Omental fat pad (tissue), 4 donors: Measurements from ENCODE around the gene MVB12A. TPM values are rescaled to one million over a fixed set of nuclear protein-coding genes. Genes with fewer than 3 reads are reported as not detected.

Experiments
- ATAC-seq: fragments of 150-250 bp; one replicate; pipeline ENCODE4 v1.9.1; 2016; ENCODE audit warnings: mild to moderate bottlenecking, moderate library complexity; ENCODE audit not compliant: low FRiP score
- DNase-seq: peaks from one replicate; pipeline ENCODE4 v3.0.0-alpha.2; 2019; ENCODE audit warnings: low spot score
- total RNA-seq, 4 donors: library from RNA; depleted of rRNA; stranded (reverse); fragments of >200 nt; gene quantifications; one replicate each; pipeline ENCODE4 v1.1.0, GENCODE V29; 2016
- TF ChIP-seq, protein P1 (sequence below), 3 donors: fragments of 450-650 bp; IDR thresholded peaks; one replicate each; pipeline ENCODE4 v1.5.1; 2016 to 2017; ENCODE audit warnings: antibody characterized with exemption in 3 of 3, mild to moderate bottlenecking in 3 of 3, moderate library complexity in 2 of 3

MVB12A gene
- total RNA-seq, 4 donors from 2014 or later = 34.1 to 65.0 (median 45.9) TPM

DNA sequence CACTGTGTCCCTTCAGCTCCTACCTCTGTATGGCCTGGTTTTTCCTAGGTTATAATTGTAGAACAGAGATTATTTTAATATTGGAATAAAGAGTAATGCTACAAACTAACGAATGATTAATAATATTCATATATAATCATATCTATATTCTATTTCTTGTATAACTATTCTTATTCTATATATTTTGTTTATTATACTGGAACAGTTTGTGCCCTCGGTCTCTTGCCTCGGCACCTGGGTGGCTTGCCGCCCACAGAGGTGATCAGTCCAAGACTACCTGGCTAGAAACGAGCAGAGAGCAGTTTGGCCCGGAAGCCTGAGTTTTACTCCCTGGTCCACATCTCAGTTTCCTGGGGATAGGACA is 46.6 kb downstream of the MVB12A start:
- DNase-seq = no peak
- no peak for ATAC-seq
- TF ChIP-seq, protein P1, sequence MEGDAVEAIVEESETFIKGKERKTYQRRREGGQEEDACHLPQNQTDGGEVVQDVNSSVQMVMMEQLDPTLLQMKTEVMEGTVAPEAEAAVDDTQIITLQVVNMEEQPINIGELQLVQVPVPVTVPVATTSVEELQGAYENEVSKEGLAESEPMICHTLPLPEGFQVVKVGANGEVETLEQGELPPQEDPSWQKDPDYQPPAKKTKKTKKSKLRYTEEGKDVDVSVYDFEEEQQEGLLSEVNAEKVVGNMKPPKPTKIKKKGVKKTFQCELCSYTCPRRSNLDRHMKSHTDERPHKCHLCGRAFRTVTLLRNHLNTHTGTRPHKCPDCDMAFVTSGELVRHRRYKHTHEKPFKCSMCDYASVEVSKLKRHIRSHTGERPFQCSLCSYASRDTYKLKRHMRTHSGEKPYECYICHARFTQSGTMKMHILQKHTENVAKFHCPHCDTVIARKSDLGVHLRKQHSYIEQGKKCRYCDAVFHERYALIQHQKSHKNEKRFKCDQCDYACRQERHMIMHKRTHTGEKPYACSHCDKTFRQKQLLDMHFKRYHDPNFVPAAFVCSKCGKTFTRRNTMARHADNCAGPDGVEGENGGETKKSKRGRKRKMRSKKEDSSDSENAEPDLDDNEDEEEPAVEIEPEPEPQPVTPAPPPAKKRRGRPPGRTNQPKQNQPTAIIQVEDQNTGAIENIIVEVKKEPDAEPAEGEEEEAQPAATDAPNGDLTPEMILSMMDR (IDR thresholded peaks at IDR 0.05) = no peak

DNA sequence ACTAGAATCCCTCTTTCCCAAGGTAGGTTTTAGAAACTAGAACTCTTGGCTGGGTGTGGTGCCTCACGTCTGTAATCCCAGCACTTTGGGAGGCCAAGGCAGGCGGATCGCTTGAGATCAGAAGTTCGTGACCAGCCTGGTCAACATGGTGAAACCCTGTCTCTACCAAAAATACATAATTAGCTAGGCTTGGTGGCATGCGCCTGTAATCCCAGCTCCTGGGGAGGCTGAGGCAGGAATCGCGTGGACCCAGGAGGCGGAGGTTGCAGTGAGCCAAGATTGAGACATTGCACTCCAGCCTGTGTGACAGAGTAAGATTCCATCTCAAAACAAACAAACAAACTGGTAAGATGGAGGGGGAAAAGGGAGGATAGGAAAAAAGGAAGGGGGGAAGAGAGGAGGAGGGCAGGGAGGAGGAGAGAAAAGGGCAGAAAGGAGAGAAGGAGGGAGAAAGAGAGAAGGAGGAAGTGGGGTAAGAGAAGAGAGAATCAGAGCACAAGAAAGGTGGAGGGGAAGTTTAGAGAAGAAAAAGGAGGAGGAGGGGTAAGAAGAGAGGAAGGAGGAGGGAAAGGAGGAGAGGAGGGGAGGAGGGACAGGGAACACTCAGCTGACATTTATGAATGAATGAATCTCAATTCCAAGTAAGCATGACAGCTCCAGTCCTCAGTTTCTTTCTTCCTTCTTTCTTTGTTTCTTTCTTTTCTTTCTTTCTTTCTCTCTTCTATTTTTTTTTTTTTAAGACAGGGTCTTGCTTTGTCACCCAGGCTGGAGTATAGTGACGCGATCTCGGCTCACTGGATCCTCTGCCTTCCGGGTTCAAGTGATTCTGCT is 47.8 kb downstream of the MVB12A start:
- DNase-seq (no peak), ATAC-seq (no peak)
- TF ChIP-seq, protein P1 (IDR thresholded peaks at IDR 0.05) = no peak

DNA sequence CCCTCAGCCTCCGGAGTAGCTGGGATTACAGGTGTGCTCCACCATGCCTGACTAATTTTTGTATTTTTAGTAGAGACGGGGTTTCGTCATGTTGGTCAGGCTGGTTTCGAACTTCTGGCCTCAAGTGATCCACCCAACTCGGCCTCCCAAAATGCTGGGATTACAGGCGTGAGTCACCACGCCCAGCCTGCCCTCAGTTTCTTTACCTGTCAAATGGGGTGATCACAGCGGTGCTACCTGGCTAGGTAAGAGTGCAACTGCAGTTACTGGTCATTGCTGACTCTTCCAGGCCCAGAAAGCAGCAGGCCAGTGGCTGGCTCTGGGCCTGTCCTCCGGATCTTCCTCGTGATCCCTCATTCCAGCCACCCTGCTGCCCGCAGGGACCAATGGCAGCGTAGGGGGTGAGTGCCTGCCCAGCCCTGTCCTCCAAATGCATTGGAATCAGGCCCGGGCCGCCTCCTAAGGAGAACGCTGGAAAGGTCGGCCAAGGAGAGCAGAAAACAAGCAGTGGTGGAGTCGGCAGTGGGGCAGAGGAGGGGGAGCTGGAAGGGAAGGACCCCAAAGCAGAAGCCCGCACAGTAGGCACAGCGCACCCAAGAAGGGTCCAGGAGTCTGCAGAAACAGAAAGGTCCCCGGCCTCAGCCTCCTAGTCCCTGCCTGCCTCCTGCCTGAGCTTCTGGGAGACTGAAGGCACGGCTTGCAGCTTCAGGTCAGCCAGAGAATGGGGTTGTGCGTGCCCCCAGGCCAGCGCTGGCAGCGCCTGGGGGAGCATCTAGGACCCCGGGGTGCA is 48.6 kb downstream of the MVB12A start:
- TF ChIP-seq, protein P1 (IDR thresholded peaks at IDR 0.05) = no peak
- ATAC-seq (no peak), DNase-seq (no peak)

DNA sequence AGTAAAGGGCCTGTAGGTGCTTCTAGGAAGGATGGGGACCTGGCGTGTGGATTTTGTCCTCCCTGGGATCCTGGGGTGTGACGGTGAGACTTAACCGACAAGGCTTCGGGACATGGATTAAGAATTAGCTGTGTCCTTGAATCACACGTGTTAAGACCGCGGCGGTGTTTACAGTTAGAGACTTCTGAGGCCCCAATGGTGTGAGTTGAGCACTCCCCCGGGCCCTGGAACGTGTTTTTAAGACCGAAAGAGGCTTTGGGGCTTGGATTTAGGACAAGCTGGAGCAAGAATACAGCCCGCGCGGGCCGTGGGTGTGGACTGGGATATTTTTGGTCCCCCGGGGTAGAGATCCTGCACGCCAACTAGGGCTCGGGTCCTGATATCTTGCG is 49.2 kb downstream of the MVB12A start:
- TF ChIP-seq, protein P1 (IDR thresholded peaks at IDR 0.05) = no peak
- ATAC-seq (no peak), DNase-seq (no peak)

DNA sequence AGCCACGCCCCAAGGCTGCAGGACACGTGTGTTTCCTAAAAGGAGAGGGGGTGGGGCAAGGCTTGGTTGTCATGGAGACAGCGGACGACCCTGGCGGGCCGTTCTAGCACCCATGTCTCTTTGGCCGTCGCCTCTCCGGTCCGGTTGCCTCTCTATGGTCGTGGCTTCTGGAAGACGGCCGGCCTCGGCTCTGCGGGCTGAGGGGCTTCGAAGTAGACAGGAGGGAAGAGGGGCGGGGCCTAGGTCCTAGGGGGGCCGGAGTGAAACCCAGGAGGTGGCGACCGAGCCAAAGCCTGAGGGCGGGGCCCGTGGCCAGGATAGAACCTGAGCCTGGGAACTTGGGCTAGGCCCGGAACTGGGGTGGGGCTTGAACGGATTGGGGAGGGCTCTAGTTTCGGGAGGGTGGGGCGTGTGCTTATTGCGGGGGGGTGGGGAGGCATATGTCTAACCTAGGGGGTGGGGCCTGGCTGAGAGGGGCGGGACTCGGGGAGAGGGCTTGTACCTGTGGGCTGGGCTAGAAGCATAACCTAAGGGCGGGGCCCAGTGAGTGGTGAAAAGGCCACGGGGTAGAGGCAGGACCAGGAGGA is 49.7 kb downstream of the MVB12A start:
- peak; percentile 93 for DNase-seq
- TF ChIP-seq, protein P1 (IDR thresholded peaks at IDR 0.05) = no peak
- ATAC-seq = peak; percentile 85

DNA sequence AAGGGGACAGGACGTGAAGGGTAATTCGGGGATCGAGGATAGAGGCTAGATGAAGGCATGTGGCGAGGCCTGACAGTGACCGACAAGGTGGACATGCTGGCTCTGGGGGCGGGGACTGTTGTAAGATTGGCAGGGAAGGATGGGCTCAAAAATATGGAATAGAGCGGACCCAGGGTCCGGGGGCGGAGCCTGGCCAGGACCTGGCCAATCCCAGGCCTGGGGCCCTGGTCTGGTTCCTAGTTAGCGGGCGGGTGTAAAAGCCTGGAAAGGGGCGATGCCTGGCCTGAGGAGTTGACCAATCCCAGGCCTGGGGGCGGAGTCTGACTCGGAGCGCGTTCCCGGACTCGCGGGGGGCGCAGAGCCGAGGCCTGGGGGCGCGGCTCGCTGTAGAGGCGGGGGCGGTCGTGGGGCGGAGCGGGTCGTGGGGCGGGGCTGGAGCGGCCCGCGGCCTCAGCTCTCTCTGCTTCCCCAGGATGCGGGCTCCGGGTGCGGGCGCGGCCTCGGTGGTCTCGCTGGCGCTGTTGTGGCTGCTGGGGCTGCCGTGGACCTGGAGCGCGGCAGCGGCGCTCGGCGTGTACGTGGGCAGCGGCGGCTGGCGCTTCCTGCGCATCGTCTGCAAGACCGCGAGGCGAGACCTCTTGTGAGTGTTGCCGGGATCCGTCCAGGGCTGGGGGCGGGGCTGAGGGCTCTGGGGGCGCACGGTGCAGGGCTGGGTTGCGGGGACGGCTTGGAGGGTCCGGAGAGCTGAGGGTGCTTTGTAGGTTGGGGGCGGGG is 50.4 kb downstream of the MVB12A start, which contains the start of gene SLC27A1:
SLC27A1 (plus strand) TSS at position 457 of the 774 bp plus-strand sequence; CDS start at position 474, 17 bp downstream.
- DNase-seq (peak; percentile 95), ATAC-seq (peak; percentile 96)
- TF ChIP-seq, protein P1 (IDR thresholded peaks at IDR 0.05) = no peak
